Fibroblast of lung (primary cell): ENCODE results near the gene ARL15. TPM values are rescaled to one million over a fixed set of nuclear protein-coding genes. Genes with fewer than 3 reads are reported as not detected.

Source experiments
- DNase-seq, 2 donors: peaks; one replicate each; pipeline versions ENCODE4 v3.0.0 to v3.0.0-alpha.2; 2010; ENCODE audit warnings: low read depth in 2 of 2
- H2AFZ ChIP-seq: 2 replicates; pipeline ENCODE4 v1.5.1; 2012; ENCODE audit warnings: low read length, control low read depth, inconsistent platforms
- H3K27ac ChIP-seq: 2 replicates; pipeline ENCODE4 v1.5.1; 2011; ENCODE audit warnings: low read length, control low read depth; ENCODE audit not compliant: insufficient read depth
- H3K27me3 ChIP-seq: 2 replicates; pipeline ENCODE4 v1.5.1; 2011; ENCODE audit warnings: mild to moderate bottlenecking, low read length; ENCODE audit not compliant: control insufficient read depth, insufficient read depth
- H3K36me3 ChIP-seq: 2 replicates; pipeline ENCODE4 v1.5.1; 2011; ENCODE audit warnings: low read length; ENCODE audit not compliant: control insufficient read depth, insufficient read depth
- H3K4me1 ChIP-seq: 2 replicates; pipeline ENCODE4 v1.5.1; 2011; ENCODE audit warnings: low read length; ENCODE audit not compliant: control insufficient read depth, insufficient read depth; ENCODE audit errors: extremely low read depth
- H3K4me2 ChIP-seq: 2 replicates; pipeline ENCODE4 v1.5.1; 2011; ENCODE audit warnings: low read length, control low read depth; ENCODE audit not compliant: insufficient read depth; ENCODE audit errors: extremely low read depth
- H3K4me3 ChIP-seq, 4 experiments: fragments of 200-600 bp in 1 of 4; sonication (generic) in 1 of 4; replicated peaks in 1 of 4; 2 replicates each; pipeline ENCODE4 v1.5.1; 2011 to 2016; ENCODE audit warnings: low read length in 4 of 4, low read depth in 3 of 4, mild to moderate bottlenecking in 3 of 4, control low read depth in 2 of 4, inconsistent platforms in 1 of 4, mixed read lengths in 1 of 4; ENCODE audit not compliant: insufficient read depth in 1 of 4; ENCODE audit errors: control extremely low read depth in 1 of 4
- H3K79me2 ChIP-seq: 2 replicates; pipeline ENCODE4 v1.5.1; 2012; ENCODE audit warnings: mild to moderate bottlenecking, low read length, inconsistent platforms; ENCODE audit not compliant: control insufficient read depth, insufficient read depth
- H3K9ac ChIP-seq: 2 replicates; pipeline ENCODE4 v1.5.1; 2011; ENCODE audit warnings: mild to moderate bottlenecking, low read length, control low read depth; ENCODE audit not compliant: insufficient read depth
- H3K9me3 ChIP-seq: 2 replicates; pipeline ENCODE4 v1.5.1; 2012; ENCODE audit warnings: low read depth, low read length; ENCODE audit not compliant: control insufficient read depth, insufficient read depth
- H4K20me1 ChIP-seq: 2 replicates; pipeline ENCODE4 v1.5.1; 2011; ENCODE audit warnings: low read length; ENCODE audit not compliant: control insufficient read depth, insufficient read depth; ENCODE audit errors: extremely low read depth
- CTCF ChIP-seq, 2 donors: IDR thresholded peaks in 1 of 2; conservative IDR thresholded peaks in 1 of 2; 1 replicate in 1 of 2; 2 replicates in 1 of 2; pipeline ENCODE4 v1.5.1; 2011 to 2012; ENCODE audit warnings: low read length in 2 of 2, control low read depth in 1 of 2, inconsistent platforms in 1 of 2, low read depth in 1 of 2, mild to moderate bottlenecking in 1 of 2
- EZH2 ChIP-seq: IDR thresholded peaks from 2 replicates; pipeline ENCODE4 v1.5.1; 2012; ENCODE audit warnings: low read length, control low read depth, mild to moderate bottlenecking; ENCODE audit errors: missing control alignments
- polyA plus RNA-seq, 2 donors: library from polyadenylated mRNA; depleted of rRNA in 1 of 2; stranded (reverse) in 1 of 2; unstranded in 1 of 2; fragments of >200 nt; gene quantifications; 2 replicates each; pipeline ENCODE4 v1.2.1, GENCODE V29; 2011 to 2012; ENCODE audit warnings: missing spikeins in 1 of 2
- total RNA-seq: library from RNA; depleted of rRNA; stranded (reverse); fragments of >200 nt; gene quantifications from 2 replicates; pipeline ENCODE4 v1.2.1, GENCODE V29; 2014

ARL15 gene
- total and polyA plus RNA-seq, 2 donors (not counting 1 experiment from before 2014, with no cell fraction given) = 20.6 to 28.7 TPM

GRCh38 chr5:53929152-53929551 is 381.2 kb downstream of the ARL15 start:
- DNase-seq = no peak
- H3K9me3 ChIP-seq = no peaks in the 10 kb centered on the region
- H3K4me3 ChIP-seq = no peak overlapping the region
- no peak overlapping the region for H3K27ac ChIP-seq
- no peak overlapping the region for H2AFZ ChIP-seq
- H4K20me1 ChIP-seq = no peaks in the 10 kb centered on the region
- TF ChIP-seq CTCF (conservative IDR thresholded peaks at IDR 0.05 in 1 of 2, IDR thresholded peaks at IDR 0.05 in 1 of 2; ENCODE audit: low read depth in 1 of 2, low read length in 2 of 2) (no peak), EZH2 (no peak)
- H3K9ac ChIP-seq = no peak overlapping the region
- H3K4me1 ChIP-seq = no peaks in the 10 kb centered on the region
- H3K79me2 ChIP-seq = no peaks in the 10 kb centered on the region
- no peaks in the 10 kb centered on the region for H3K36me3 ChIP-seq
- H3K4me2 ChIP-seq = no peak overlapping the region
- H3K27me3 ChIP-seq = no peaks in the 10 kb centered on the region

- no peaks in the 10 kb centered on the region for H3K36me3 ChIP-seq
- no peak overlapping the region for H3K27ac ChIP-seq
- no peak overlapping the region for H2AFZ ChIP-seq
- H4K20me1 ChIP-seq = no peaks in the 10 kb centered on the region
- H3K9me3 ChIP-seq = no peaks in the 10 kb centered on the region
- H3K4me1 ChIP-seq = no peaks in the 10 kb centered on the region
- TF ChIP-seq CTCF (conservative IDR thresholded peaks at IDR 0.05 in 1 of 2, IDR thresholded peaks at IDR 0.05 in 1 of 2; ENCODE audit: low read depth in 1 of 2, low read length in 2 of 2) = no peak
- TF ChIP-seq EZH2 = no peak
- no peak overlapping the region for H3K4me3 ChIP-seq
- no peak for DNase-seq
- no peak overlapping the region for H3K4me2 ChIP-seq
- H3K27me3 ChIP-seq = no peaks in the 10 kb centered on the region
- H3K79me2 ChIP-seq = no peaks in the 10 kb centered on the region
- H3K9ac ChIP-seq = no peak overlapping the region
These were observed 381.7 kb downstream of the ARL15 start for GRCh38 chr5:53928641-53929040.

GRCh38 chr5:53927668-53928247 is 382.6 kb downstream of the ARL15 start:
- Histone ChIP-seq H3K36me3 (no peaks in the 10 kb centered on the region), H3K9ac (no peak overlapping the region), H3K4me2 (no peak overlapping the region), H3K4me3 (no peak overlapping the region), H3K79me2 (no peaks in the 10 kb centered on the region), H2AFZ (no peak overlapping the region), H3K9me3 (no peaks in the 10 kb centered on the region), H4K20me1 (no peaks in the 10 kb centered on the region), H3K4me1 (no peaks in the 10 kb centered on the region), H3K27me3 (no peaks in the 10 kb centered on the region), H3K27ac (no peak overlapping the region)
- DNase-seq = no peak
- TF ChIP-seq CTCF (conservative IDR thresholded peaks at IDR 0.05 in 1 of 2, IDR thresholded peaks at IDR 0.05 in 1 of 2; ENCODE audit: low read depth in 1 of 2, low read length in 2 of 2) = no peak
